Thoracic aorta (tissue), 2 donors: ENCODE measurements around the gene ESR2. TPM values are rescaled to one million over a fixed set of nuclear protein-coding genes. Genes with fewer than 3 reads are reported as not detected.

Experiments used
- ATAC-seq: fragments of 150-250 bp; one replicate; pipeline ENCODE4 v1.8.0; 2017; ENCODE audit warnings: low read depth; ENCODE audit not compliant: insufficient number of reproducible peaks, low FRiP score
- DNase-seq: peaks from one replicate; pipeline ENCODE4 v3.0.0-alpha.2; 2020; ENCODE audit warnings: low spot score
- H3K27ac ChIP-seq, 2 donors: fragments of 200-600 bp; sonication (generic); 1 replicate in 1 of 2; 2 replicates in 1 of 2; pipeline ENCODE4 v1.5.1; 2016; ENCODE audit warnings: mild to moderate bottlenecking in 2 of 2, moderate library complexity in 2 of 2
- H3K27me3 ChIP-seq: fragments of 200-600 bp; sonication (generic); replicated peaks from 2 replicates; pipeline ENCODE4 v1.6.0; 2016; ENCODE audit warnings: mild to moderate bottlenecking; ENCODE audit not compliant: insufficient read depth
- H3K36me3 ChIP-seq: fragments of 200-600 bp; sonication (generic); one replicate; pipeline ENCODE4 v1.5.1; 2016
- H3K4me1 ChIP-seq, 2 donors: fragments of 200-600 bp; sonication (generic); 1 replicate in 1 of 2; 2 replicates in 1 of 2; pipeline versions ENCODE4 v1.5.1 to v1.6.0; 2016; ENCODE audit warnings: low read depth in 2 of 2, mild to moderate bottlenecking in 1 of 2; ENCODE audit not compliant: control insufficient read depth in 1 of 2
- H3K4me3 ChIP-seq: fragments of 200-600 bp; sonication (generic); 2 replicates; pipeline ENCODE4 v1.5.1; 2016; ENCODE audit warnings: mild to moderate bottlenecking
- H3K9me3 ChIP-seq: fragments of 200-600 bp; sonication (generic); 2 replicates; pipeline ENCODE4 v1.5.1; 2016
- total RNA-seq, 2 donors: library from RNA; depleted of rRNA; stranded (reverse); fragments of >200 nt; gene quantifications; one replicate each; pipeline versions ENCODE4 v1.1.0 to v1.2.3, GENCODE V29; 2016
- TF ChIP-seq, protein P1 (sequence below): fragments of 200-600 bp; sonication (generic); IDR thresholded peaks from one replicate; pipeline ENCODE4 v1.5.1; 2019; ENCODE audit warnings: antibody characterized with exemption

The ESR2 gene
- total RNA-seq, 2 donors from 2014 or later, result 0.27 to 0.71 TPM

DNA sequence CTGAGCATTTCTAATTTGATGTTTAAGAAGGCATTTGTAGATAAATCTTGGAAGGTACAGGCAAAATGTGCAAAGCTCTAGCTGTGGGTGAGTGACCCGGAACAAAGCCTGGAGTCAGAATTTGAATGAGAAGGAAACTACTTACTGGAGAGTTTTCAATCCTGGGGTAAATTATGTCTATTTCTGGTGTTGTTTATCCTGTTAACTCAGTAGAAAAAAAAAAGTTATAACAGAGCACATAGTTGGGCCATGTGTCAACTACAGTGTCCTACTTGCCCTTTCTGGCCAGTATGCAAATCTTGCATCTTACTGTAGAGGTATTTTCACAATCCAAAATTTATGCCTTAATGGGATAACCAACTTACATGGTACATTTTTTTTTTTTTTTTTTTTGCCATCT is 259.0 kb downstream of the ESR2 start:
- peaks cover 5% of the 10 kb centered on the region for H3K36me3 ChIP-seq
- TF ChIP-seq, protein P1, sequence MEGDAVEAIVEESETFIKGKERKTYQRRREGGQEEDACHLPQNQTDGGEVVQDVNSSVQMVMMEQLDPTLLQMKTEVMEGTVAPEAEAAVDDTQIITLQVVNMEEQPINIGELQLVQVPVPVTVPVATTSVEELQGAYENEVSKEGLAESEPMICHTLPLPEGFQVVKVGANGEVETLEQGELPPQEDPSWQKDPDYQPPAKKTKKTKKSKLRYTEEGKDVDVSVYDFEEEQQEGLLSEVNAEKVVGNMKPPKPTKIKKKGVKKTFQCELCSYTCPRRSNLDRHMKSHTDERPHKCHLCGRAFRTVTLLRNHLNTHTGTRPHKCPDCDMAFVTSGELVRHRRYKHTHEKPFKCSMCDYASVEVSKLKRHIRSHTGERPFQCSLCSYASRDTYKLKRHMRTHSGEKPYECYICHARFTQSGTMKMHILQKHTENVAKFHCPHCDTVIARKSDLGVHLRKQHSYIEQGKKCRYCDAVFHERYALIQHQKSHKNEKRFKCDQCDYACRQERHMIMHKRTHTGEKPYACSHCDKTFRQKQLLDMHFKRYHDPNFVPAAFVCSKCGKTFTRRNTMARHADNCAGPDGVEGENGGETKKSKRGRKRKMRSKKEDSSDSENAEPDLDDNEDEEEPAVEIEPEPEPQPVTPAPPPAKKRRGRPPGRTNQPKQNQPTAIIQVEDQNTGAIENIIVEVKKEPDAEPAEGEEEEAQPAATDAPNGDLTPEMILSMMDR, result no peak
- ATAC-seq, result peak; percentile 66
- peaks cover 9 to 25% of the 10 kb centered on the region in 2 donors for H3K4me1 ChIP-seq
- H3K9me3 ChIP-seq, result no peaks in the 10 kb centered on the region
- peak overlapping the region in 1 of 2 donors; percentile 55 for H3K27ac ChIP-seq
- no peak for DNase-seq
- peak overlapping the region; percentile 16 for H3K4me3 ChIP-seq
- H3K27me3 ChIP-seq, result no peaks in the 10 kb centered on the region

Other genes starting within 250 kb of the ESR2 start
- 10 to 100 TPM; 26.5 to 33.7 TPM for gene MTHFD1, start 94.0 kb upstream of the ESR2 start, total RNA-seq
- 1 to 10 TPM; 2.8 to 4.3 TPM for gene AKAP5, start 171.1 kb upstream of the ESR2 start, total RNA-seq
- 10 to 100 TPM; 13.5 to 16.9 TPM for gene ZBTB25, start 209.5 kb upstream of the ESR2 start, total RNA-seq
- gene ZBTB1, start 210.4 kb upstream of the ESR2 start, total RNA-seq, result 10 to 100 TPM; 37.9 to 43.3 TPM
- 10 to 100 TPM; 28.5 to 33.7 TPM for gene HSPA2, start 246.4 kb upstream of the ESR2 start, total RNA-seq